Stimulated activated memory B cell treated with anti-CD40 and anti-IgM and Interleukin-4, amounts not matched to agents 10 μg/mL and 1 μg/mL and 100 μg/mL, for 72 hours (primary cell): Measurements from ENCODE around the gene SDF4.
A peak's percentile ranks its signal among the peaks of the same experiment; 100 is the strongest.

Experiments
- ATAC-seq: fragments of 150-1000 bp; cut with Tn5 transposase; 2 replicates; pipeline ENCODE4 v1.10.0; 2021
- H3K27ac Mint-ChIP-seq: one replicate; pipeline ENCODE4 v1.8.0; 2022; ENCODE audit warnings: mild to moderate bottlenecking, mixed read lengths
- H3K27me3 Mint-ChIP-seq: one replicate; pipeline ENCODE4 v1.8.0; 2022; ENCODE audit warnings: mixed read lengths
- H3K36me3 Mint-ChIP-seq: one replicate; pipeline ENCODE4 v1.8.0; 2022; ENCODE audit warnings: mixed read lengths
- H3K4me1 Mint-ChIP-seq: one replicate; pipeline ENCODE4 v1.8.0; 2022; ENCODE audit warnings: mixed read lengths
- H3K4me3 Mint-ChIP-seq: one replicate; pipeline ENCODE4 v1.8.0; 2022; ENCODE audit warnings: mild to moderate bottlenecking, moderate library complexity, mixed read lengths
- H3K9me3 Mint-ChIP-seq: one replicate; pipeline ENCODE4 v1.8.0; 2022; ENCODE audit warnings: mixed read lengths

The SDF4 gene, protein sequence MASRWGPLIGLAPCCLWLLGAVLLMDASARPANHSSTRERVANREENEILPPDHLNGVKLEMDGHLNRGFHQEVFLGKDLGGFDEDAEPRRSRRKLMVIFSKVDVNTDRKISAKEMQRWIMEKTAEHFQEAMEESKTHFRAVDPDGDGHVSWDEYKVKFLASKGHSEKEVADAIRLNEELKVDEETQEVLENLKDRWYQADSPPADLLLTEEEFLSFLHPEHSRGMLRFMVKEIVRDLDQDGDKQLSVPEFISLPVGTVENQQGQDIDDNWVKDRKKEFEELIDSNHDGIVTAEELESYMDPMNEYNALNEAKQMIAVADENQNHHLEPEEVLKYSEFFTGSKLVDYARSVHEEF

DNA sequence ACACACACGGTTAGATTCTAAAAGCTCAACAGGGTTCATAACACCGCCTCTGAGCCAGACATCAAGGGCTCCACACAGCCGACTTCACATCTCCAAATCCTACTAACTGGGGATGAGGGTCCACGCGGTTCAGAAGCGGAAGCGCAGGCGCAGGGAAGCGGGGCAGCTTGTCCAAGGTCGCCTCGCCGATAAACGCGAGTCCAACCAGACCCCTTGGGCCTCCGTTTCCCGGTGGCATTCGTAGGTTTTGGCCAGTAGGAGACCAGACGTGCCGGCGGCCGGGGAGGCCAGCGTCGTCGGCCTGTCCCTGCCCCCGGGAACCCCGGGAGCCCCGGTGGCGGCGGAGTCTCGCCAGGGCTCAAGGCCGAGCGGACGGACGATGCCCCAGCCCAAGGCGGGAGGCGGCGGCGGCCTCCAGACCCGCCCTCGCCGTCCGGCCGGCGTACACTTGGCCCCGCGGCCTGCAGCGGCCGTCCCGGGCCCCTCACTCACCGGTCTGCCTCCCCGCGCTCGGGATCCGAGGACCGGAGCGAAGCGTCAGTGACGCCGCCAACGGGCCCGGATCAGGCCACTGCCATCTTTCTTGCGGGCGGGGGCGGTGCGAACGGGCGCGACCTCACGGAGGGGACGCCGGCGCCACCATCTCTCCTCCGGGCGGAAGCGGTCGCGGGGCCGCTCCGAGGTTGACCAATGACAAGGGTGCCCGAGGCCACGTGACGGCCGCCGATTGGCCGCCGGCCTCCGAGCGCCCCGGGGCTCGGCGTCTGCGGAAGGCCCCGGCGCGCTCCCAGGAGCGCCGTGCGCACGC, at the start of gene SDF4:
SDF4 (minus strand) TSS at position 602 of the 808 bp plus-strand sequence. CDS start 3,229 bp downstream, outside the sequence.
- peak; percentile 97 for ATAC-seq
- Mint-ChIP-seq H3K36me3 (peaks cover 25% of the 10 kb centered on the region), H3K9me3 (no peaks in the 10 kb centered on the region), H3K4me3 (peak within 1 kb of the TSS; percentile 91), H3K4me1 (peaks cover 43% of the 10 kb centered on the region), H3K27me3 (no peaks in the 10 kb centered on the region), H3K27ac (peak within 1 kb of the TSS; percentile 83)

DNA sequence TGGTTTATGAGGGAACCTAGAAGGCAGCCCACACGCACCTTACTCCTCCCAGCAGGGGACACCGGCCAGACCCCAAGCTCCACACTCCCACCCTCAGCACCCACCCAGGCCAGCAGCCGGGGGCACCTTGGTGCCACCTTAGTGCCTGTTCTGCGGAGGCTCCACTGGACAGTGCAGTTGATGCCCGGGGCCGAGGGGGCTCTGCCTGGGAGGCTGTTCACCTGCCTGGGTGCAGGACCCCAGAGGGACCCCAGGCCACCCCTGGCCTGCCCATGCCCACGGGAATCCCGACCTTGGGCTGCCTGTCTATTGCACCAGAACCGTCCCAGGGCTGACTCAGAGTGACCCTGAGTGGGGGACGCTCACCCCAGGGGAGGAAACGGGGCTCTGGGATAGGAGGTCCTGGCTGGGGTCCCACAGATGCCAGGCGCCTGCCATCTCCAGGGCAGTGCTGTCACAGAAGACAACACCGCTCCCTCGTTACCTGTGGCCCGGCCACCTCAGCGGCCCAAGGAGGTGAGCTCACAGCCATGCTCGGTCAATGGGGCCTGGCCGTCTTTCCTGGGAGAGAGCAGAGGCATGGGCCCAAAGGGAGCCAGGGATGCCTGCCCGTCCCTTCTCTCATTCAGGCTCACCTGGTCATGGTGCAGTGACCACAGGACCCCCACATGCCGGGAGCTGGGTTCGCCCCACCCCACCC, 49.1 kb upstream of the SDF4 start:
- Mint-ChIP-seq H3K27ac (no peak overlapping the region), H3K36me3 (no peaks in the 10 kb centered on the region), H3K9me3 (no peaks in the 10 kb centered on the region), H3K27me3 (peaks cover 11% of the 10 kb centered on the region), H3K4me3 (no peak overlapping the region), H3K4me1 (peaks cover 9% of the 10 kb centered on the region)
- ATAC-seq, result no peak

DNA sequence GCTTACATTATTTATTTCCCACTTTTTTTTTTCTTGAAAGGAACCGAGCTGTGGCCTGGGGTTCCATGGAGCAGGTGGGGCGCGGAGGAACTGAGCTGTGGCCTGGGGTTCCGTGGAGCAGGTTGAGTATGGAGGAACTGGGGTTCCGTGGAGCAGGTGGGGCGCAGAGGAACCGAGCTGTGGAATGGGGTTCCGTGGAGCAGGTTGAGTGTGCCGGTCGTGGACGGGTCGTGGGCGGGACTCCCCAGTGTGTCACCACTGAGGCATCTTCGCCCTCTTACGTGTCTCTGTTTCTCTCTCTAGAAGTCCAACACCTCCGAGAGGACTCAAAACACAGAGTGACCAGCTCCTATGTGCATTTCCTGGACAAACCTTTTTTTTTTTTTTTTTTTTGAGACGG, 47.2 kb upstream of the SDF4 start:
- H3K27me3 Mint-ChIP-seq, result peaks cover 10% of the 10 kb centered on the region
- H3K4me3 Mint-ChIP-seq, result no peak overlapping the region
- H3K27ac Mint-ChIP-seq, result no peak overlapping the region
- no peak for ATAC-seq
- H3K9me3 Mint-ChIP-seq, result no peaks in the 10 kb centered on the region
- no peaks in the 10 kb centered on the region for H3K36me3 Mint-ChIP-seq
- H3K4me1 Mint-ChIP-seq, result peaks cover 13% of the 10 kb centered on the region

DNA sequence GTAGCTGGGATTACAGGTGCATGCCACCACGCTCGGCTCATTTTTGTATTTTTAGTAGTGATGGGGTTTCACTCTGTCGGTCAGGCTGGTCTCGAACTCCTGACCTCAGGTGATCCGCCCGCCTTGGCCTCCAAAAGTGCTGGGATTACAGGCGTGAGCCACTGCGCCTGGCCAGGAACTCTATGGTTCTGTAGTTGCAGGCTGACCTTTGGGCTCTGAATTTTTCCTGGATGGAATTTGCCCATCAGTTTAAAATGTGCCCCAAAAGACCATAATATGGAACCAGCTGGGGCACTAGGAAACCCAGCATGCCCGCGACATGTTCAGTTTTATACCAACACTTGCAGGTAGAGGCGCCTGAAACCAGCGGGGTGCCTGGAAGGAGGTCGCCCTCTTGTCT, 46.8 kb upstream of the SDF4 start:
- H3K27ac Mint-ChIP-seq, result no peak overlapping the region
- ATAC-seq, result no peak
- H3K27me3 Mint-ChIP-seq, result peaks cover 6% of the 10 kb centered on the region
- peaks cover 9% of the 10 kb centered on the region for H3K4me1 Mint-ChIP-seq
- H3K36me3 Mint-ChIP-seq, result no peaks in the 10 kb centered on the region
- no peak overlapping the region for H3K4me3 Mint-ChIP-seq
- H3K9me3 Mint-ChIP-seq, result no peaks in the 10 kb centered on the region

DNA sequence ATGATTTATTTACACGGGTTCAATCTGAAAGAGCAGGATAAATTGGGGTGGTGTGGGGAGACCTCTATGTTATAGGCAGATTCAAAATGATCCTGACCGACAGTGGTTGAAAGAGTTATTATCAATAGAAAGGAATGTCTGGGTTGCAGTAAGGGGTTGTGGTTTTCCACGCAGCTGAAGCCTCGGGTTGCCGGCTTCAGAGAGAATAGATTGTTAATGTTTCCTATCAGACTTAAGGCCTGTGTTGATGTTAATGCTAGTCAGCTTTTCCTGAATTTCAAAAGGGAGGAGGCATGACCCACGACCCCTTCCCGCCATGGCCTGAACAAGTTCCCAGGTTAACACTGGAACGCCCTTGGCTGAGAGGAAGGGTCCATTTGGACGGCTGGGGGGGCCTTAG, 44.0 kb upstream of the SDF4 start:
- peaks cover 8% of the 10 kb centered on the region for H3K36me3 Mint-ChIP-seq
- no peak overlapping the region for H3K4me3 Mint-ChIP-seq
- H3K27ac Mint-ChIP-seq, result no peak overlapping the region

DNA sequence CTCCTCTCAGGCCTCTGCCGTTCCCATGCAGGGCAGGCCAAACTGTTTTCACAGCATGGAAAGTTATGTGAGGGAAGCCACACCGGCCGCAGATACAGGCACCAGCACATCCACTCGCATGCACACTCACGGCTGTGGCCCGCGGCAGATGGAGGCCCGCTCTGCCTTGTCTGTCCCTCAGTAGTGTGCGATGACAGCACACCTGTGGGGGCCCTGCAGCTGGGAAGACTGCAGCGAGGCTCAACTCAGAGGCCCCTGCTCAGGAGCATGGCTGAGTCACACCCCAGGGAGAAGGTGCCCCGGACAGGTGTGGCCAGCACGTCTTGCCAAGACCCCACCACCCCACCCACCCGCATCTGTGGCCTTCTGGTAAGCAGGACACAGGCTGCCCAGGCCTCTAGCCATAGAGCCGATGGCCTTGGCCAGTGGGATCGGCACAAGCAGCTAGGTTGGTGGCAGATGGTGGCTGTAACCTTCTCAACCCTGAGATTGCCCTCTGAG, 43.2 kb upstream of the SDF4 start:
- peak overlapping the region; percentile 73 for H3K4me3 Mint-ChIP-seq
- no peaks in the 10 kb centered on the region for H3K9me3 Mint-ChIP-seq
- peaks cover 32% of the 10 kb centered on the region for H3K4me1 Mint-ChIP-seq
- ATAC-seq, result no peak
- no peaks in the 10 kb centered on the region for H3K27me3 Mint-ChIP-seq
- peak overlapping the region; percentile 51 for H3K27ac Mint-ChIP-seq
- H3K36me3 Mint-ChIP-seq, result peaks cover 17% of the 10 kb centered on the region

More for the DNA sequence above, 44.0 kb upstream of the SDF4 start:
- Mint-ChIP-seq H3K4me1 (peaks cover 23% of the 10 kb centered on the region), H3K27me3 (no peaks in the 10 kb centered on the region), H3K9me3 (no peaks in the 10 kb centered on the region)
- no peak for ATAC-seq

DNA sequence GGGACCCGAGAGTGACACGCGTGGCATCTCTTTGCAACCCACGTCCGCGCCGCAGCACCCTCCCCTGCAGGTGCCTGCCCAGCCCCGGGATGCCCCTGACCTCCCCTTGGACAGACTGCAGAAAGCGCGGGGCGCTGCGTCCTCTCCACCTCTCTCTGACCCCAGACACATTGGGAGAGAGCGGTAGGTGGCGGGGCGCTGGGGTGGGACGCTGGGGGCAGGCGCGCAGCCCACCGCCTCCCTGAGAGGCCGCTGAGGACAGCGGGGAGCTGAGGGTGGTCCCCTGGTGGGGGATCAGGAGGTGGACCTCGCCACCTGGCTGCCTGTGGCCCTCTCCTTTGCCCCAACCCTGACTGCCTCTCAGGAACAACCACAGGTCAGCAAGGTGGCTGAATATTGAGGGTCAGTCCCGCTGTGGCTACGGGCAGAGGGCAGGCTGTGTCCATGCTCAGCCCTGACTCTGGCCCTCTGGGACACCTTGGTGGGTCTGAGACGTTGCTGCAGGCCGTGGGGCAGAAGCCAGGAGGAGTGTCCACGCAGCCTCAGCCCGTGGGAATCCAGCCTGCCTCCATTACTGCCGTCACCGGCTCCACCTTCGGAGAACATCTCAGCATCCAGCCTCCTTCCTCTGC, 42.6 kb upstream of the SDF4 start:
- Mint-ChIP-seq H3K4me1 (peaks cover 36% of the 10 kb centered on the region), H3K27me3 (no peaks in the 10 kb centered on the region), H3K36me3 (peaks cover 19% of the 10 kb centered on the region), H3K9me3 (no peaks in the 10 kb centered on the region), H3K27ac (peak overlapping the region; percentile 51), H3K4me3 (peak overlapping the region; percentile 73)
- no peak for ATAC-seq

DNA sequence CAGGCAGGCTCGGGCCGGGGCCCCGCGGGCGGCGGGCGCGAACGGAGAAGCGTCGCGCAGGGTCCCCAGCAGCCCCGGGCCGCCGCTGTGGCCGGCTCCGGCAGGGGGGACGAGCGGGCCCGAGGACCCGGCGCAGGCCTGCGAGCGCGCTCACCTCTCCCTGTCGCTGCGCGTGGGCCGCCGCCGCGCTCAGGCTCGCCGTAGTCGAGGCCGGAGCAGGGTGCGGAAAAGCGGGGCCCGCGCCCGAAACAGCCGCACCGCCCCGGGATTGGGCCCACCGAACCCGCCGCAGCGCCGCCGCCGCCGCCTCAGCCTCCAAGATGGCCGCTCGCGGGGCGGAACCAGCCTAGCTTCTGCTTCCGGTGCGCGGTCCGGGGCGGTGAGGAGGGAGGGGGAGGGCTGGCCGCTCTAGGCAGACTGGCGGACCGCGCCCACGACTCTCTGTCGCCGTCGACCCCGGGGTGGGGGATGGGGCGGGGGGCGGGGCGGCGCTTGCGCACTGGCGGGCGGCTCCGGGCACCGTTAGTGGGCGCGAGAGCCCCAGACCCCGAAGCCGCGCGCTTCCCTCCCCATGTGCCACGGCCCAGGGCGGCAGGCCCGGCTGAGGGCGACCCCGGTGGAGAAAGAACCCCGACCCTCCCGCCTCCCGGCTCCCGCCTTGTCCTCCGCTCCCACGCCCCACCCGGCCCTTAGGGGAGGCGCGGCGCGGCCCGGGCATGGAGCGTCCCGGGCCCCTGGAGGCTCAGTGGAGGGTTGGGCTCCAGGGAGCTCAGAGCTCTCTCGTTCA, 41.9 kb upstream of the SDF4 start, which contains the start of gene UBE2J2:
UBE2J2 (minus strand) TSS at position 343 of the 787 bp plus-strand sequence. CDS start 5,862 bp downstream, outside the sequence.
- no peaks in the 10 kb centered on the region for H3K9me3 Mint-ChIP-seq
- H3K27ac Mint-ChIP-seq, result peak within 1 kb of the TSS; percentile 76
- H3K36me3 Mint-ChIP-seq, result peaks cover 19% of the 10 kb centered on the region
- peak; percentile 98 for ATAC-seq
- H3K27me3 Mint-ChIP-seq, result no peaks in the 10 kb centered on the region
- peaks cover 39% of the 10 kb centered on the region for H3K4me1 Mint-ChIP-seq
- H3K4me3 Mint-ChIP-seq, result peak within 1 kb of the TSS; percentile 84

DNA sequence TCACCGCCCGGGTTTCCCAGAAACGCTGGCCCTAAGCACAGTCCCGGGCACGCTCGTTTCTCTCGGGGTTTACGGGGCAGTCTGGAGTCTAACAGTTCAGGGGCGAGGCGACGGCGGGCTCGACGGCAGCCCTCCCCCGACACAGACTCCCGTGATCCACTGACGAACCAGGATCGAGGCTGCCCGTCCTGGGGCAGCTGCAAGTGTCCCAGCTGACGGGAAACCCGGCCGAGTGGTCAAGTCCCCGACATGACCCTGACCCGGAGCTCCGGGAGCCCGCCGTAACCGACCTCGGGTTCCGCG, 41.4 kb upstream of the SDF4 start:
- Mint-ChIP-seq H3K27ac (peak overlapping the region; percentile 76), H3K27me3 (no peaks in the 10 kb centered on the region), H3K36me3 (peaks cover 21% of the 10 kb centered on the region), H3K9me3 (no peaks in the 10 kb centered on the region), H3K4me1 (peaks cover 42% of the 10 kb centered on the region), H3K4me3 (peak overlapping the region; percentile 84)
- no peak for ATAC-seq

DNA sequence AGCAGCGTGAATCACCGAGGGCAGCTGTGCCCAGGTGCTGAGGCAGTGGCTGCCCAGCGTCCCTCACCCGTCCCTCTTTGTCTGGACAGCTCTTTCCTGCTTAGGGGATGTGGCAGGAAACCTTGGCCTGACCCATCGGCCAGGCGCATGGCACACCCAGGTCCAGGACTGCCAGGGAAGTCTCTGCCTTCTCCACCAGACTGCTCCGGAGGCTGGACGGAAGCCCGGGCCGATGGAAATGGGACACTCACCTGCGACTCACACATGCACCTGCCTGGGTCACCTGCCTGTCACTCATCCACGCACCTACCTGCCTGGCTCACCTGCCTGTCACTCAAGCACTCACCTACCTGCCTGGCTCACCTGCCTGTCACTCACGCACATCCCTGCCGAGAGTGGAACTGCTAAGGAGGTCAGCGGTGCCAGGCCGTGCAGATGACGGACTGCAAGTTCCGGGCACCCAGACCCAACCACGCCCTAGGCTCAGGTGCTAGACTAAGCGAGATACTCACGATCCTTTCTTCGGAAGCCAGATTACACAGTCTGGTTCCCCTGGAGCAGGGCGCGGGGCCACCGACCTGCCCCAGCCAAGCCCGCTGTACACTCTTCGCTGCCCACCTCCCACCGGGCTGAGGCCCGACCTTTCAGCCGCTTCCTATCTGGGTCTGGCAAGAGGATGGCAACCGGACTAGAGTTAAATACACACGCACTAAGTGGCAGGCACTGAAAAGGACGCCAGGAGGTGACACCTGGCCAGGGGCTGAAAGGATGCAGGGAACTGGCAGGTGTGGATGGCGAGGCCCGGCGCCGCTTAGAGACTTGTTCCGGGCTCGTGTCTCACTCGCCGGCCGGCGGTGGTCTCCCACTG, 40.8 kb upstream of the SDF4 start:
- Mint-ChIP-seq H3K27ac (peak overlapping the region; percentile 76), H3K4me1 (peaks cover 45% of the 10 kb centered on the region), H3K27me3 (no peaks in the 10 kb centered on the region), H3K9me3 (no peaks in the 10 kb centered on the region), H3K4me3 (peak overlapping the region; percentile 84), H3K36me3 (peaks cover 24% of the 10 kb centered on the region)
- no peak for ATAC-seq

DNA sequence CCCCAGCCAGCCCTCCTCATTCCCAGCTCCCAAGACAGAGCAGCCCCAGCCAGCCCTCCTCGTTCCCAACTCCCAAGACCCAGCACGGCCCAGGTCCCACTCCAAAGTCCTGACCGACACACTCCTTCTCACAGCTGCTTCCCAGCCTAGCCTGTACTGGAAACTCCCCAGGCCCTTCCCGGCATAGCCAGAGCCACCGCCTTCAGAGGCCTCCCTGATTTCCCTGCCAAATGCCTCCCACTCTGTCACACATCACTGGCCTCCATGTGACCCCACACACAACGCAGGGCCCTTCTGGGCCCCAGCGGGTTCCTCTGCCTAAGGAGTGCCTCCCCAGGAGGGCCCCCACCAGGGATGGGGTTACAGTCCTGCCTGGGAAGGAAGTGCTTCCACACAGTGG, 39.0 kb upstream of the SDF4 start:
- peaks cover 45% of the 10 kb centered on the region for H3K4me1 Mint-ChIP-seq
- H3K27ac Mint-ChIP-seq, result peak overlapping the region; percentile 41
- ATAC-seq, result no peak
- H3K9me3 Mint-ChIP-seq, result no peaks in the 10 kb centered on the region
- peaks cover 29% of the 10 kb centered on the region for H3K36me3 Mint-ChIP-seq
- no peaks in the 10 kb centered on the region for H3K27me3 Mint-ChIP-seq
- H3K4me3 Mint-ChIP-seq, result peak overlapping the region; percentile 38

DNA sequence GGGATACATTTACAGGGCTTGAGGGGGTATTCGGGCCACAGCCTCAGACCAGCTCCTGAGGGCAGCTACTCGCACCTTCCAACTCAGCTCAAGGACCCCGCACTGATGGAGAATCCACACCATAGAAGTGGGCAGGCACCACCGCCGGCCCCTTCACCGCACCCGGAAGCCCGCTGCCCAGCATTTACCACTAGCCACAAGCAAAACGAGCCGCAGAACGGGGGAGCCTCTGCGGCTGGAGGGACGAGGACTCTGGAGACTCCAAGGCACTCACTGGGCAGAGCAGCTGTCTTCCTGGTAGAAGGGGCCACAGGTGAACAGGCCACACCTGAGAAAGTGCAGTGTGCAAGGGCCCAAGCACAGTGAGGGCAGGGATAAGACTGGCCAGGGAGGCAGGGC, 36.5 kb upstream of the SDF4 start:
- Mint-ChIP-seq H3K27ac (no peak overlapping the region), H3K27me3 (no peaks in the 10 kb centered on the region), H3K4me3 (no peak overlapping the region), H3K4me1 (peaks cover 40% of the 10 kb centered on the region), H3K36me3 (peaks cover 36% of the 10 kb centered on the region), H3K9me3 (no peaks in the 10 kb centered on the region)
- no peak for ATAC-seq

DNA sequence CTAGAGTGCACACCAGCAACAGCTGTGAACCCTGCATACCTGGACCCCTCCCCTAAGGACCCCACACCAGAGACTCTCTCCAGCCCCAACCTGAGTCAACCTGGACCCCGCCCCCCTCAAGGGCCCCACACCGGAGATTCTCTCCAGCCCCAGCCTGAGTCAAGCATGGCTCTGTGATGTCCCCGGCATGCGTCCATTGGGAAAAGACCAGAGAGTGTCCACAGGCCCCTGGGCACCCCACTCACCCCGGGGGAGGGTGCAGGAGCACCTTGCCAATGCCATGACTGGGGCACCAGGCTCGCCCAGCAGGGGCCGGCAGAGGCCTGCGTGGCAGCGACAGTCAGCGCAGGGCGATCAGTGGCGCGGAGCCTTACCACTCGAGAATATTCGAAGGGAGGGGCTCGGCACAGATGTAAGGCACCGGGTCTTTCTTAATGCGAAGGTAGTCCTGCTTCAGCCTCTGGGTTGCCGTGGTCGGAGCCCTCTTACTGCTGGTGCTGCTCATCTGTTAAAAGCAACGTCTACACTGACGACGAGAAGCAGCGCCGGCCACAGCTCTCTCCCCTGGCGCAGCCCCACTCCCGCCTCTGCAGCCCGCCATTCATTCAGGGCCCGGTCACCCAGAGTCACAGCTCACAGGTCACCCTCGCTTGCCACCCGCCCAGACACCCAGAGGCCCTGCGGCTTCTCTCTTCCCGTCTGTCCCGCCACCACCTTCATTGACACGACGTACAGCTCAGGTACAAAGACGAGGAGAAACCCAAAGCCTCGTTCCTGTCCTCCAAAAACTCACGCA, 35.9 kb upstream of the SDF4 start:
- H3K9me3 Mint-ChIP-seq, result no peaks in the 10 kb centered on the region

More for the DNA sequence above, 35.9 kb upstream of the SDF4 start:
- peaks cover 41% of the 10 kb centered on the region for H3K36me3 Mint-ChIP-seq
- H3K27me3 Mint-ChIP-seq, result no peaks in the 10 kb centered on the region
- ATAC-seq, result no peak
- H3K4me3 Mint-ChIP-seq, result no peak overlapping the region
- no peak overlapping the region for H3K27ac Mint-ChIP-seq
- peaks cover 37% of the 10 kb centered on the region for H3K4me1 Mint-ChIP-seq
